RWPE2 (cell line): ENCODE measurements around the gene CEACAM3.
"Not testable (repeated sequence)": the region's sequence is repeated elsewhere in the genome, so short reads cannot be mapped to it uniquely, and the experiment has no call there.

ENCODE experiments used
- ATAC-seq: fragments of 200-7000 bp; cut with Tn5 transposase; 3 replicates; pipeline ENCODE4 v1.9.1; 2021; ENCODE audit warnings: low read depth
- DNase-seq: peaks from one replicate; pipeline ENCODE4 v3.0.0-alpha.2; 2020; ENCODE audit warnings: low spot score
- H3K27ac ChIP-seq: fragments of 450-650 bp; 2 replicates; pipeline ENCODE4 v1.5.1; 2017; ENCODE audit warnings: mild to moderate bottlenecking; ENCODE audit not compliant: poor library complexity, severe bottlenecking
- H3K27me3 ChIP-seq: fragments of 250-450 bp; sonication (Bioruptor Pico); 2 replicates; pipeline ENCODE4 v1.5.1; 2021; ENCODE audit warnings: mild to moderate bottlenecking, moderate library complexity; ENCODE audit not compliant: insufficient read depth, poor library complexity, severe bottlenecking
- H3K36me3 ChIP-seq: fragments of 250-450 bp; sonication (Bioruptor Pico); 2 replicates; pipeline ENCODE4 v1.5.1; 2020; ENCODE audit warnings: low read depth, mild to moderate bottlenecking, moderate library complexity
- H3K4me1 ChIP-seq: fragments of 250-450 bp; sonication (Bioruptor Pico); 2 replicates; pipeline ENCODE4 v1.5.1; 2021; ENCODE audit warnings: mild to moderate bottlenecking, moderate library complexity; ENCODE audit not compliant: insufficient read depth, poor library complexity, severe bottlenecking
- H3K4me3 ChIP-seq: fragments of 250-450 bp; sonication (Bioruptor Pico); 2 replicates; pipeline ENCODE4 v1.5.1; 2021; ENCODE audit warnings: mild to moderate bottlenecking, moderate library complexity; ENCODE audit not compliant: severe bottlenecking
- H3K9me3 ChIP-seq: fragments of 250-450 bp; sonication (Bioruptor Pico); 2 replicates; pipeline ENCODE4 v1.5.1; 2021; ENCODE audit warnings: mild to moderate bottlenecking, moderate library complexity; ENCODE audit not compliant: severe bottlenecking
- TF ChIP-seq, protein P1 (sequence below): fragments of 450-650 bp; IDR thresholded peaks from one replicate; pipeline ENCODE4 v1.5.1; 2017; ENCODE audit warnings: mild to moderate bottlenecking, moderate library complexity; ENCODE audit not compliant: poor library complexity, severe bottlenecking

CEACAM3 gene

DNA sequence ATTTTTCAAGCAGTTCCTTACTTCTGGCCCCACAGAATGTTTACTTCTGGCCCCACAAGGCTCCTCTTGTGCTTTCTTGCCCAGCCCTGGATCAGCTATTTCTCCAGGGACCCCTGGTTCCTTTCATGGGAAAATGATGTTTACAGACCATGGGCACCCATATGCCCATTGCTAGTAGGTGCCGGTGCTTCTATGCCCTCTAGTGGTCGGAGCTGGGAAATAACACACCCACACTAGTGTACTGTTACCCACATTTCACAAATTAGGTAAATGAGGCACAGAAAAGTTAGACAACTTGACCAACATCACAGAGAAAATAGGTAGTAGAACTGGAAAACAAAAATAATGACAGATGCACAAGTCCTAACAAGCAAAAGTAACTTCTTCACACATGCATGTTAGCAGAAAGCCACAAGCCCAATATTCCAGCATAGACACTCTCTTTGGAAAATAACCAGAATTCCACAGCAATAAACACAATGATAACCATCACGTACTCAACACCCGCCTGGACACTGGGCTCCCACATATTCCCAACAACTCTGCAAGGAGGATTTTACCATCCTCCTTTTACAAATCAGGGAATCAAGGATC lies 42.4 kb upstream of the CEACAM3 start:
- DNase-seq: no peak

DNA sequence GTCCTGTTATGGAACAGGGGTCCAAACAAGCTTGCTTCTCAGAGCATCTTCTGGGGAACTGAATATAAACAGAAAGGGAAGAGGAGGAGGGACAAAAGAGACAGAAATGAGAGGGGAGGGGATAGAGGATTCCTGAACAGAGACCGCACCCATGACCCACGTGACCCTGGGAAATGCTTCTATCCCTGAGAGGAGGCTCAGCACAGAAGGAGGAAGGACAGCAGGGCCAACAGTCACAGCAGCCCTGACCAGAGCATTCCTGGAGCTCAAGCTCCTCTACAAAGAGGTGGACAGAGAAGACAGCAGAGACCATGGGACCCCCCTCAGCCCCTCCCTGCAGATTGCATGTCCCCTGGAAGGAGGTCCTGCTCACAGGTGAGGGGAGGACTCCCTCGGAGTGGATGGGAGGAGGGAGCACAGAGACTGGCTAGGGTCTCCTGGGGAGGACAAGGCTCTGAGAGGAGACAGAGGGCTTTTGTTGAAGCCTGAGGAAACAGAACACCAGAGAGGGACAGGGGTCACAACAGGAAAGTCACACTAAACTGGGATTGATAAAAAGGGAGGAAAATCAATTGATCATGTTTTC lies 41.0 kb upstream of the CEACAM3 start, which contains the start of gene CEACAM6:
Gene CEACAM6 (plus strand): TSS at position 203 of the 586 bp plus-strand sequence. CDS start 109 bp downstream, at position 312.
- H3K27me3 ChIP-seq: peaks cover 20% of the 10 kb centered on the region
- H3K4me3 ChIP-seq: no peak within 1 kb of the TSS
- H3K36me3 ChIP-seq: no peaks in the 10 kb centered on the region
- TF ChIP-seq, protein P1, sequence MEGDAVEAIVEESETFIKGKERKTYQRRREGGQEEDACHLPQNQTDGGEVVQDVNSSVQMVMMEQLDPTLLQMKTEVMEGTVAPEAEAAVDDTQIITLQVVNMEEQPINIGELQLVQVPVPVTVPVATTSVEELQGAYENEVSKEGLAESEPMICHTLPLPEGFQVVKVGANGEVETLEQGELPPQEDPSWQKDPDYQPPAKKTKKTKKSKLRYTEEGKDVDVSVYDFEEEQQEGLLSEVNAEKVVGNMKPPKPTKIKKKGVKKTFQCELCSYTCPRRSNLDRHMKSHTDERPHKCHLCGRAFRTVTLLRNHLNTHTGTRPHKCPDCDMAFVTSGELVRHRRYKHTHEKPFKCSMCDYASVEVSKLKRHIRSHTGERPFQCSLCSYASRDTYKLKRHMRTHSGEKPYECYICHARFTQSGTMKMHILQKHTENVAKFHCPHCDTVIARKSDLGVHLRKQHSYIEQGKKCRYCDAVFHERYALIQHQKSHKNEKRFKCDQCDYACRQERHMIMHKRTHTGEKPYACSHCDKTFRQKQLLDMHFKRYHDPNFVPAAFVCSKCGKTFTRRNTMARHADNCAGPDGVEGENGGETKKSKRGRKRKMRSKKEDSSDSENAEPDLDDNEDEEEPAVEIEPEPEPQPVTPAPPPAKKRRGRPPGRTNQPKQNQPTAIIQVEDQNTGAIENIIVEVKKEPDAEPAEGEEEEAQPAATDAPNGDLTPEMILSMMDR: no peak
- H3K4me1 ChIP-seq: no peaks in the 10 kb centered on the region
- ATAC-seq (no peak), DNase-seq (no peak)
- no peaks in the 10 kb centered on the region for H3K9me3 ChIP-seq
- no peak within 1 kb of the TSS for H3K27ac ChIP-seq

More for the DNA sequence above, 42.4 kb upstream of the CEACAM3 start:
- no peaks in the 10 kb centered on the region for H3K36me3 ChIP-seq
- H3K27me3 ChIP-seq: peaks cover 18% of the 10 kb centered on the region
- no peak overlapping the region for H3K4me3 ChIP-seq
- no peaks in the 10 kb centered on the region for H3K9me3 ChIP-seq
- H3K27ac ChIP-seq: no peak overlapping the region
- TF ChIP-seq, protein P1: peak; percentile 79
- no peaks in the 10 kb centered on the region for H3K4me1 ChIP-seq
- ATAC-seq: peak; percentile 81

DNA sequence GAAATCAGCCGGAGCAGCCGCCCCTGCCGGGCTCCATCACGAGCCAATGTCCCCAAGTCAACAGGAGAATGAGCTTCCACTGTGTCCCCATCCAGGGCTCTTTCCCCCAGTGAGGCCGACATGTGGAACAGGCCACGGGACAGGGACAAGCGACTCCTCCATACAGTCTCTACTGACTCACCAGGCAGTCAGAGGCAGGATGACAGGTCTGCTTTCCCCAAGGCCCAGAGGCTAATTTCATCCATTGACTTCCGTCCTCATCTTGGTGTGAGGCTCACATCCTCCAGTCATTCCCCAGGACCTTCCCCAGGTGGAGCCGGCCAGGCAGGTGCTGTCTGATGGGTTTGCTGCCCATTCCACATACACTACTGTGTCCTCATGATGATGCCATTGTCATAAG lies 37.5 kb upstream of the CEACAM3 start:
- ATAC-seq (no peak), DNase-seq (no peak)
- Histone ChIP-seq H3K27ac (no peak overlapping the region), H3K9me3 (no peaks in the 10 kb centered on the region), H3K4me3 (no peak overlapping the region), H3K27me3 (peaks cover 23% of the 10 kb centered on the region), H3K4me1 (no peaks in the 10 kb centered on the region), H3K36me3 (no peaks in the 10 kb centered on the region)
- TF ChIP-seq, protein P1: no peak

DNA sequence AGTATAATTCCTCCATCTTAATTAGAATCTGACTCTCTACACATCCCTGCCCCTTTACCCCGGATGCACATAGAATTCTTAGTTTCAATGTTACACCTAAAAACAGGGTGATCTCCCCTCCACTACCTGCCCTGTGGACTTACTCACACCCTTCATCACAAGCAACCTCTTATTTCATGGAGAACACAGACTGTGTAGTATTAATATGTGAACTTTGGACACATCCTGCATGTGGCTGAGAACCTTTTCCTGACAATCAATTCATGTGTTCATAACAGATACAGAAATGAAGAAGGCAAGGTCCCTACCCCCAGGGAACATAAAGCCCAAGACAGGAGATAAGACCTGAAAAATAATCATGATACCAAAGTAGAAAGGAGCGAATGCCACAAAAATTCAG lies 29.3 kb upstream of the CEACAM3 start:
- ATAC-seq (no peak), DNase-seq (no peak)
- no peak overlapping the region for H3K4me3 ChIP-seq
- H3K36me3 ChIP-seq: no peaks in the 10 kb centered on the region
- H3K27ac ChIP-seq: no peak overlapping the region
- no peaks in the 10 kb centered on the region for H3K9me3 ChIP-seq
- TF ChIP-seq, protein P1: no peak
- H3K4me1 ChIP-seq: no peaks in the 10 kb centered on the region
- peaks cover 32% of the 10 kb centered on the region for H3K27me3 ChIP-seq

DNA sequence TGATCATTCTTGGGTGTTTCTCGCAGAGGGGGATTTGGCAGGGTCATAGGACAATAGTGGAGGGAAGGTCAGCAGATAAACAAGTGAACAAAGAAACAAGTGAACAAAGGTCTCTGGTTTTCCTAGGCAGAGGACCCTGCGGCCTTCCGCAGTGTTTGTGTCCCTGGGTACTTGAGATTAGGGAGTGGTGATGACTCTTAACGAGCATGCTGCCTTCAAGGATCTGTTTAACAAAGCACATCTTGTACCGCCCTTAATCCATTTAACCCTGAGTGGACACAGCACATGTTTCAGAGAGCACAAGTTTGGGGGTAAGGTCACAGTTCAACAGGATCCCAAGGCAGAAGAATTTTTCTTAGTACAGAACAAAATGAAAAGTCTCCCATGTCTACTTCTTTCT lies 28.3 kb upstream of the CEACAM3 start:
- not testable (repeated sequence) for H3K9me3 ChIP-seq, H3K27ac ChIP-seq, H3K4me3 ChIP-seq, ATAC-seq, DNase-seq, H3K36me3 ChIP-seq, H3K4me1 ChIP-seq
- peaks cover 25% of the 10 kb centered on the region for H3K27me3 ChIP-seq
